ENCODE results near the gene NOS1.

Gene NOS1

GRCh38 chr12:117363056-117363662 lies 1.7 kb upstream of the NOS1 start:
- DNase-seq, result no peak

DNA sequence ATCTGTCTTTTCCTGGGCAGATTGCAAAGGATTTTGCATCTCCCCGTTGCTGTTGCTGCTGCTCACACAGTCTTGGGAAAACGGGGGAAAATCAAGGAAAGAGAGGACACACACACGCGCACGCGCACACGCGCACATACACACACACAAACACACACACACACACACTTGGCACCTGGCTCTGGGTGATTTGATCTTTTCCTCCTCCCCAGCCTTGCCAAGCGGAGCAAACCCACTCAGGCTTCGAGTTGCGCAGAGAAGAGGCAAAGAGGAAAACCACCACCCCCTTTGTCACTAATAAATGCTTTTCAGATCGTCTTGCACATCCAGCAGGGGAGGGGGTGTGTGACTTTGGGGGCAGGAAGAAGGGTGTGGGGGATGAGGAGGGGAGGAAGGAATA lies 965 bp upstream of the NOS1 start:
- no peak for DNase-seq

GRCh38 chr12:117361905-117362304 lies 479 bp upstream of the NOS1 start:
- no peak for DNase-seq

GRCh38 chr12:117360551-117361346 lies 677 bp downstream of the NOS1 start:
- no peak for DNase-seq

- DNase-seq, result no peak
Observed at GRCh38 chr12:117360222-117360550, 1.2 kb downstream of the NOS1 start.

GRCh38 chr12:117359029-117359845 lies 2.2 kb downstream of the NOS1 start:
- DNase-seq, result no peak

- DNase-seq, result no peak
Observed at GRCh38 chr12:117356048-117356447, 5.4 kb downstream of the NOS1 start.

DNA sequence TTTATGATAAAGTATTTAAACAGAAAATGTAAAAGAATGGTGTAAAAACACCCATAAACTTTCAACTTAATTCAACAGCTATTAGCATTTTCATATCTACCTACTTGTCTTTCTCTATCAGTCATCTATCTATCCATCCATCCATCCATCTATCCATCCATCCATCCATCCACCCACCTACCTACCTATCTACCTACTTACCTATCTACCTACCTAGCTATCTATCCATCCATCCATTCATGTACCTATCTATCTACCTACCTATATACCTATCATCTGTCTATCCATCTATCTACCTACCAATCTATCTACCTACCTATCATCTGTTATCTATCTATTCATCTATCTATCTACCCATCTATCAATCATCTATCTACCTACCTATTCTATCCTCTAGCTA lies 8.5 kb downstream of the NOS1 start:
- DNase-seq, result no peak

DNA sequence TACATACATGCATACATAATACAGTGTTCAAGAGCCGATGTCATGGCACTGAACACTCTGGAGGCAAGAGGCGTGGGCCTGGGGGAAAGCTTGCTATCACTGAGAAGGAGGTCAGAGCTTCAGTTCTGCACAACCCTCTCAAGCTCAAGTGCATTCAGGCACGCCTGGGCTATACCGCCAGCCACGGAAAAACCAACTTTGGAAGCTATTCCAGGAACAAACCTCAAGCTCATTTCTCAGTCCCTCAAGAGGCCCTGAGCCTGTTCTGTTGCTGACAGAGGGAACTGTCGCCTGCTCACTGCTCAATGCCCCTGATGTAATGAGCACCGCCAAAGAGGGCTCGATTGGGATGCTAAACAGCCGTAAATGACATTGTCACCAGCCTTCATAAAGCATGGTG lies 9.2 kb downstream of the NOS1 start:
- DNase-seq, result no peak

DNA sequence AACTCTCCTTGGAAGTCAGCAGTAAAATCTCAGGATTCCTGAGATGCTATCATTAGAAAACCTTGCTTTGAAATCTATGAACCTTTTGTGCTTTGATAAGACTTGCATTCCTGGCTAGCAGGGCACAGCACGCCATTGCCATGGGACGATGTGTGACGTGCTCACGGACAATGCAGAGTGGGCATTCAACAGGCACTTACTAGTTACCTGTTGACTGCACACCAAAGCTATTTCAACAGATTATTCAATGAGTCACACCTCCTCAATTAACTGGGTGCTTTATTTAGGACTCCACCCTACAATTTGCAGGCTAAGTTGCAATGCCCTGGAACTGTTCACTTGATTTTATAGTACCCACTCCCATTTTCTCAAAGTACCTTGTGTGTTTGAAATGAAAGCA lies 11.3 kb downstream of the NOS1 start:
- no peak for DNase-seq

- DNase-seq, result no peak
Observed at GRCh38 chr12:117347588-117347987, 13.8 kb downstream of the NOS1 start.

GRCh38 chr12:117344716-117345115 lies 16.7 kb downstream of the NOS1 start:
- DNase-seq, result no peak

DNA sequence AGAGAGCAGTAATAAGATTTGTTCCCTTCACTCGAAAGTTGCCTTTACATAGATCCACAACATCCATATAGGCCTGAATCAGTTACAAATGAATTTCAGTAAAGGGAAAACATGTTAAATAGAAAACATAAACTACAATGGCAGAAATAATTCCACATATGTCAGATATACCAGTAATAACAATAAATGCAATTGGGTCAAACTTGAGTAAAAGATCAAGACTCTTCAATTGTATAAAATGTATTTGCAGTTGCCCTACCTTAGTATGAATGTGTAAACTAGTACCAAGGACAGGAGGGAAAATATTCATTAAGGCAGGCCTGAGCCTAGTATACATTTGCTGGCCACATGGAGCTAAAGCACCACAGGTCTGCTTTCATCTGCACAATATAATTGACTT lies 17.6 kb downstream of the NOS1 start:
- DNase-seq, result no peak

GRCh38 chr12:117343296-117343695 lies 18.1 kb downstream of the NOS1 start:
- no peak for DNase-seq

DNA sequence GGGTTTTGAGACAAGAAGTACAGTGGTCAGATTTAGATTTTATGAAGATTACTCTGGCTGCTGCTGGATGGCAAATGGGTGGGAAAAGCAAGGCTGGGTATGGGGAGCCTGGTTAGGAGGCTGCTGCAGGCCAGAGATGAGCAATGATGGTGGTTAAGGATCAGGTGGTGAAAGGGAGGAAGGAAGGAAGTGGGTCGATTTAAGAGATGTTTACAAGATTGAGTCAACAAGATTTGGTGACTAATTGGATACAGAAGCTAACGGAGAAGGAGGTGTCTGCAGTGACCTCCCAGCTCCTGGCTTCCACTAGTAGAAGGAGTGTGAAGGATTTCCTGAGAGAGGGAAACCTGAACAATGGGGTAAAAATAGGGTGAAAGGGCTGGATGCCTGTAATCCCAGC lies 18.7 kb downstream of the NOS1 start:
- DNase-seq, result no peak

DNA sequence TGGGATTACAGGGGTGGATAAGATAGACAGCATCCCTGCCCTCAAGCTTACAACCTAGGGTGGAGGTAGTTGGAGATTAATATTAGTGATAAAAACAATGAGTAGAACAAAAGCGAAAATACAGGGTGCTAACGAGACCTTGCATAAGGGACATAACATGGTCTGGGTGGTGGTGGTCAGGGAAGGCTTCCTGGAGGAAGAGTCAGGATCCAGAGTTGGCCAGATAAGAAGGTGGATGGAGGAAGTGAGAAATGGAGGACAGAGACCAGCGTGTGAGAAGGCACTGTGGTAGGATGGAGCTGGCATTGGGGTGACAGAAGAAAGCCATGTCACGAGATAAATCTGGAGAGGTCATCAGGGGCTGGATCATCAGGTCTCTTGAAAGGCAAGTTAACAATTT lies 19.2 kb downstream of the NOS1 start:
- no peak for DNase-seq

GRCh38 chr12:117339104-117339503 lies 22.3 kb downstream of the NOS1 start:
- no peak for DNase-seq

DNA sequence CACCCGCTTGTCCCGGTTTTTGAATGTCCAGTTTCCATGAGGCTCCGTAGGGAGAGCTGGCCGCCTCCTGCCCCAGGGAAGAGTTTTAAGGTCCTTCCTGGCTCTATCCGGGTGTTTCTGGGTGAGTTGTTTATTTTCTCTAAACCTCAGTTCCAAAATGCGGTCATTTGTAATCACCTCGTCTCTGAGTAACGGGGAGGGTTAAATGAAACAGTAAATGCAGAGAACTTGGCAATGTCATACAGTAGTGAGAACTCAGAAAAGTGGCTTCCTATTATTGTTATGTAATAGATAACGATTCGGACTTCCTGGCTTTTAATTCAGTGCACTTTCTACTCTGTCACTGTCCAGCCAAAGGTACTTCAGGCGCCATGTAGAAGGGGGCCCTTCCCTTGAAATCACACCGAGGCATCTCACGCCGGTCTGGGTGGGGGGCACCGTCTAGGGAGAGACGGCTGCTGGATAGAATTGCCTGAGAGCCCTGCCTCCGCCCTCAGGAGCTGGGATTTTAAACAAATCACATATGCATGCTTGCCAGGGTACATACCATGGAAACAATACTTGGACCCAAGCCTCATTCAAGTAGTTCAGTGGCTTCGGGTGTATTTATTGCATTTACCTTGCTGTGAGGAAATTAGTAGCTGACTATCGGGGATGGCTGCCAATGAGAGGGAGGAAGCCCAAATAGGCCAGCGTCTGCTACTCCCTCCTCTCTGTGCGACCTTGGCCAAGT lies 26.4 kb downstream of the NOS1 start:
- no peak for DNase-seq

DNA sequence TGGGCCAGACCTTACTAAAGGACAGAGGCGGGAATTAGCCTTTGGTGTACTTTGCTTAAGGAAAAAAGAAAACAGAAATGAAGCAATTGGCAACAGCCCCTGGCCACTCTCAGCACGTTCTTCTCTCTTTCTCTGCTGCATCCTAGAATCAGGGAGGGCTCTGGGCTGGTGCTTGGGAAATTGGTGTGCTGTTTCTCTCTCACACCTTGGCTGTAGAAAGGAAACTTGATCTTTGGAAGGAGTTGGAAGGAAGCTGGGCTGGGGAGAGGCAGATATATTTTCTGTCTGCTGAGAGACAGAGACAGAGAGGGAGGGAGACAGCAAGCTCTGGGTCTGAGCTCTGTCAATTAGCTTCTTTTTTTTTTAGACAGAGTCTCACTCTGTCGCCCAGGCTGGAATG lies 27.4 kb downstream of the NOS1 start:
- DNase-seq, result no peak

GRCh38 chr12:117333331-117333881 lies 28.0 kb downstream of the NOS1 start:
- DNase-seq, result no peak

GRCh38 chr12:117331691-117332090 lies 29.7 kb downstream of the NOS1 start:
- no peak for DNase-seq

GRCh38 chr12:117330441-117331113 lies 30.8 kb downstream of the NOS1 start:
- no peak for DNase-seq

Data from activated naive CD4-positive, alpha-beta T cell treated with Interleukin-2 at 50 U/mL for 16 hours (primary cell).